Measurements from ENCODE around the gene TOP2A.

The TOP2A gene

GRCh38 chr17:40453881-40454612, 36.4 kb upstream of the TOP2A start:
- peaks cover 2 to 63% (median 61%) of the 10 kb centered on the region in 5 donors for H3K36me3 ChIP-seq (ENCODE audit: control insufficient read depth in 5 of 5, insufficient read depth in 5 of 5, low read length in 5 of 5)
- H3K4me3 ChIP-seq (ENCODE audit: low read depth in 1 of 5, low read length in 5 of 5) = no peak overlapping the region

DNA sequence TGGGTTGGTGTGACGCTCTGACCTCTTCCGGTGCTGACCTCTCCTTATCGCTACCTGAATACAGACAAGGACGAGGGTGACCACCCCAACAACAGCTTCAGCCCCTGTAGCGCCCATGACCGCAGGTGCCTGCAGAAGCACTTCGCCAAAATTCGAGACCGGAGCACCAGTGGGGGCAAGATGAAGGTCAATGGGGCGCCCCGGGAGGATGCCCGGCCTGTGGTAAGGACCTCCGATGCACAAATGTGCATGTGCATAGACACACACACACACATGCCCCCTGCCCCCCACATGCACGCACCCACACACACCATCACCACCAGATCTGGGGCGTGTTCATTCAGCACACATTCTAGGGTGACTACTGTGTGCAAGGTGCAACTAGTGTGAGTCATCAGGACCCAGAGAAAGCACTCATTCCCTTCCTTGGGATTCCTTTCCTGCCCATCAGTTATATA, 35.3 kb upstream of the TOP2A start:
- H3K27me3 ChIP-seq (ENCODE audit: control insufficient read depth in 5 of 5, insufficient read depth in 4 of 5, low read length in 5 of 5) = no peaks in the 10 kb centered on the region
- no peaks in the 10 kb centered on the region for H3K9me3 ChIP-seq (ENCODE audit: control insufficient read depth in 5 of 5, low read length in 5 of 5)
- peak overlapping the region; percentile 94 for H3K27ac ChIP-seq (ENCODE audit: low read depth, low read length)
- no peak overlapping the region for H3K4me3 ChIP-seq (ENCODE audit: low read depth in 1 of 5, low read length in 5 of 5)
- peaks cover 36 to 89% (median 78%) of the 10 kb centered on the region in 5 donors for H3K4me1 ChIP-seq (ENCODE audit: control insufficient read depth in 5 of 5, insufficient read depth in 5 of 5, low read length in 5 of 5)
- H3K36me3 ChIP-seq (ENCODE audit: control insufficient read depth in 5 of 5, insufficient read depth in 5 of 5, low read length in 5 of 5) = peaks cover 2 to 62% (median 50%) of the 10 kb centered on the region in 5 donors
- H3K9ac ChIP-seq (ENCODE audit: low read length in 5 of 5) = no peak overlapping the region

More at GRCh38 chr17:40453881-40454612, 36.4 kb upstream of the TOP2A start:
- H3K9ac ChIP-seq (ENCODE audit: low read length in 5 of 5) = peak overlapping the region in 2 of 5 donors; percentile 14 to 38
- H3K4me1 ChIP-seq (ENCODE audit: control insufficient read depth in 5 of 5, insufficient read depth in 5 of 5, low read length in 5 of 5) = peaks cover 31 to 89% (median 78%) of the 10 kb centered on the region in 5 donors
- H3K27me3 ChIP-seq (ENCODE audit: control insufficient read depth in 5 of 5, insufficient read depth in 4 of 5, low read length in 5 of 5) = no peaks in the 10 kb centered on the region
- H3K27ac ChIP-seq (ENCODE audit: low read depth, low read length) = peak overlapping the region; percentile 94
- no peaks in the 10 kb centered on the region for H3K9me3 ChIP-seq (ENCODE audit: control insufficient read depth in 5 of 5, low read length in 5 of 5)

- Histone ChIP-seq H3K4me1 (ENCODE audit: control insufficient read depth in 5 of 5, insufficient read depth in 5 of 5, low read length in 5 of 5) (peaks cover 34 to 89% (median 79%) of the 10 kb centered on the region in 5 donors), H3K9ac (ENCODE audit: low read length in 5 of 5) (peak overlapping the region in 2 of 5 donors; percentile 43 to 73), H3K27me3 (ENCODE audit: control insufficient read depth in 5 of 5, insufficient read depth in 4 of 5, low read length in 5 of 5) (no peaks in the 10 kb centered on the region), H3K36me3 (ENCODE audit: control insufficient read depth in 5 of 5, insufficient read depth in 5 of 5, low read length in 5 of 5) (peaks cover 2 to 56% (median 44%) of the 10 kb centered on the region in 5 donors), H3K9me3 (ENCODE audit: control insufficient read depth in 5 of 5, low read length in 5 of 5) (no peaks in the 10 kb centered on the region), H3K4me3 (ENCODE audit: low read depth in 1 of 5, low read length in 5 of 5) (no peak overlapping the region), H3K27ac (ENCODE audit: low read depth, low read length) (peak overlapping the region; percentile 94)
These were observed 34.6 kb upstream of the TOP2A start for GRCh38 chr17:40452216-40452787.

DNA sequence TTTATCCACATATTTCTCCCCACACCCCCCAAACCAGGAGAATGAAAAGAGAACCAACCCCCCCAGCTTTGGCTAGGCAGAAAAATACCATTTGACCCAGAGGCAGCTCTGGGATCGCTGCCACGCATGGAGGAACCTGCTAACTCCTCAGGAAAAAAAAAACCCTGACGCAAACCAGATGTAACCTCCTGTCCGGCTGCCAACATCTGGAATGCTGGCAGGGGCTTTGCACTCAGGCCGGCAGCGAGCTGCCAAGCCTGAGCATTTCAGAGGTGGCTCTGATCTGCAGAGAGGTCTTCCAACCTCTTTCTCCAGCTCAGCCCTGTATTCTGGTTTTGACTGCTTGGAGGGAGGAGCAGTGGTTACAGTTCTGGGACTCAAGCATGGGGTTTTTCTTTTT, 33.7 kb upstream of the TOP2A start:
- H3K9me3 ChIP-seq (ENCODE audit: control insufficient read depth in 5 of 5, low read length in 5 of 5) = no peaks in the 10 kb centered on the region
- H3K4me3 ChIP-seq (ENCODE audit: low read depth in 1 of 5, low read length in 5 of 5) = peak overlapping the region in 1 of 5 donors; percentile 8
- peak overlapping the region in 4 of 5 donors; percentile 16 to 52 (median 39) for H3K9ac ChIP-seq (ENCODE audit: low read length in 5 of 5)
- H3K27ac ChIP-seq (ENCODE audit: low read depth, low read length) = peak overlapping the region; percentile 94
- no peaks in the 10 kb centered on the region for H3K27me3 ChIP-seq (ENCODE audit: control insufficient read depth in 5 of 5, insufficient read depth in 4 of 5, low read length in 5 of 5)
- H3K36me3 ChIP-seq (ENCODE audit: control insufficient read depth in 5 of 5, insufficient read depth in 5 of 5, low read length in 5 of 5) = peaks cover 2 to 50% (median 41%) of the 10 kb centered on the region in 5 donors
- H3K4me1 ChIP-seq (ENCODE audit: control insufficient read depth in 5 of 5, insufficient read depth in 5 of 5, low read length in 5 of 5) = peaks cover 33 to 89% (median 79%) of the 10 kb centered on the region in 5 donors

- Histone ChIP-seq H3K27me3 (ENCODE audit: control insufficient read depth in 5 of 5, insufficient read depth in 4 of 5, low read length in 5 of 5) (no peaks in the 10 kb centered on the region), H3K4me3 (ENCODE audit: low read depth in 1 of 5, low read length in 5 of 5) (no peak overlapping the region), H3K9me3 (ENCODE audit: control insufficient read depth in 5 of 5, low read length in 5 of 5) (no peaks in the 10 kb centered on the region), H3K27ac (ENCODE audit: low read depth, low read length) (peak overlapping the region; percentile 94), H3K9ac (ENCODE audit: low read length in 5 of 5) (no peak overlapping the region), H3K4me1 (ENCODE audit: control insufficient read depth in 5 of 5, insufficient read depth in 5 of 5, low read length in 5 of 5) (peaks cover 33 to 94% (median 85%) of the 10 kb centered on the region in 5 donors), H3K36me3 (ENCODE audit: control insufficient read depth in 5 of 5, insufficient read depth in 5 of 5, low read length in 5 of 5) (peaks cover 0 to 37% (median 33%) of the 10 kb centered on the region in 5 donors)
These were observed 32.5 kb upstream of the TOP2A start for GRCh38 chr17:40450175-40450574.

- H3K27me3 ChIP-seq (ENCODE audit: control insufficient read depth in 5 of 5, insufficient read depth in 4 of 5, low read length in 5 of 5) = no peaks in the 10 kb centered on the region
- peaks cover 0 to 24% (median 19%) of the 10 kb centered on the region in 5 donors for H3K36me3 ChIP-seq (ENCODE audit: control insufficient read depth in 5 of 5, insufficient read depth in 5 of 5, low read length in 5 of 5)
- H3K9ac ChIP-seq (ENCODE audit: low read length in 5 of 5) = peak overlapping the region in 4 of 5 donors; percentile 57 to 68 (median 60)
- peaks cover 33 to 98% (median 93%) of the 10 kb centered on the region in 5 donors for H3K4me1 ChIP-seq (ENCODE audit: control insufficient read depth in 5 of 5, insufficient read depth in 5 of 5, low read length in 5 of 5)
- H3K4me3 ChIP-seq (ENCODE audit: low read depth in 1 of 5, low read length in 5 of 5) = peak overlapping the region in 4 of 5 donors; percentile 64 to 95 (median 80)
- no peaks in the 10 kb centered on the region for H3K9me3 ChIP-seq (ENCODE audit: control insufficient read depth in 5 of 5, low read length in 5 of 5)
- peak overlapping the region; percentile 94 for H3K27ac ChIP-seq (ENCODE audit: low read depth, low read length)
These were observed 31.1 kb upstream of the TOP2A start for GRCh38 chr17:40448639-40449261.

DNA sequence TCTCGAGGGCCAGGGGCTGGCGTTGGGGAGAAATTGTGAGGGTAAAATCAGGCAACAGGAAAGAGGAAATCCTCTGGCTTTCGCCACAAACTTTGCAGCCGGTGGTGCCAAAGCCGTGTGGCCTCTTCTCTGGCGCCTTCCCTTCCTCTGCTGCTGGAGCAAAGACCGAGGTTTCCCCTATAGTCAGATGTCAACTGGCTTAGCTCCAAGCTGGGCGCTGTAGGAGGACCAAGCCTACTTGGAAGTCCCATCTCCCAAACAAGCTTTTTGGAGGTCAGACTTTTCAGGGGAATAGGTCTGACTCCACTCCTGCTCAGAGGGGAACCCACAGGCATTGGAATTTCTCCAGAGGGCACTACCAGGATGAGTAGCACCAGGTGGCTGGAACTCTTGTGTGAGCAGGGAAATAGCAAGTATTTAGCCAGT, 30.5 kb upstream of the TOP2A start:
- Histone ChIP-seq H3K9ac (ENCODE audit: low read length in 5 of 5) (peak overlapping the region; percentile 23 to 68 (median 58)), H3K27ac (ENCODE audit: low read depth, low read length) (peak overlapping the region; percentile 94), H3K4me3 (ENCODE audit: low read depth in 1 of 5, low read length in 5 of 5) (peak overlapping the region; percentile 23 to 95 (median 66)), H3K27me3 (ENCODE audit: control insufficient read depth in 5 of 5, insufficient read depth in 4 of 5, low read length in 5 of 5) (no peaks in the 10 kb centered on the region), H3K4me1 (ENCODE audit: control insufficient read depth in 5 of 5, insufficient read depth in 5 of 5, low read length in 5 of 5) (peaks cover 33 to 93% (median 90%) of the 10 kb centered on the region in 5 donors), H3K9me3 (ENCODE audit: control insufficient read depth in 5 of 5, low read length in 5 of 5) (no peaks in the 10 kb centered on the region), H3K36me3 (ENCODE audit: control insufficient read depth in 5 of 5, insufficient read depth in 5 of 5, low read length in 5 of 5) (peaks cover 0 to 19% (median 14%) of the 10 kb centered on the region in 5 donors)

GRCh38 chr17:40447806-40448205, 30.1 kb upstream of the TOP2A start:
- Histone ChIP-seq H3K9ac (ENCODE audit: low read length in 5 of 5) (peak overlapping the region in 4 of 5 donors; percentile 23 to 68 (median 60)), H3K4me3 (ENCODE audit: low read depth in 1 of 5, low read length in 5 of 5) (peak overlapping the region; percentile 23 to 95 (median 66)), H3K27ac (ENCODE audit: low read depth, low read length) (peak overlapping the region; percentile 94), H3K9me3 (ENCODE audit: control insufficient read depth in 5 of 5, low read length in 5 of 5) (no peaks in the 10 kb centered on the region), H3K27me3 (ENCODE audit: control insufficient read depth in 5 of 5, insufficient read depth in 4 of 5, low read length in 5 of 5) (no peaks in the 10 kb centered on the region), H3K4me1 (ENCODE audit: control insufficient read depth in 5 of 5, insufficient read depth in 5 of 5, low read length in 5 of 5) (peaks cover 33 to 91% (median 89%) of the 10 kb centered on the region in 5 donors), H3K36me3 (ENCODE audit: control insufficient read depth in 5 of 5, insufficient read depth in 5 of 5, low read length in 5 of 5) (peaks cover 0 to 15% (median 10%) of the 10 kb centered on the region in 5 donors)

DNA sequence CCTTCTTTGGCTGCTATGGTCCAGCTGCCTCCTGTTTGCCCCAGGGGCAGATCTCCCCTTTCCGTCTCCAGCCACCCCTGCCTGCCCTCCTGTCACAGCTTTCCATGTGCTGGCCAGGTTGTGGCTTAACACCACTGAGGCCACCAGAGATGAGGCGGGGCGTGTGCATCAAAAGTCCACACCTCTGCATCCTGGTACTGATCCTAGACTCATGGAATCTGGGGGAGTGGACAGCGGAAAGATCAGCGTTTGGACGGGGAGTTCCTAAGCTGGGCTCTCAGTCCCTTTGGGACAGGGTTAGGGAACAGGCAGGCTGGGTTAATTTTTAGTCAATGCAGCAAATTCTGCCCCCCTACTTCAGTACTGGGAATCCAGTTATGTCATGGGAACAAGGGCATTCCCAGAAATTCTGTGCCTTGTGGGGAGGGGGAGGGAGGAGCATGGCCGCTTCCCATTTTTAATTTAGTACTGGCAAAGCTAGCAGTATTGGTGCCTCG, 29.5 kb upstream of the TOP2A start:
- no peaks in the 10 kb centered on the region for H3K27me3 ChIP-seq (ENCODE audit: control insufficient read depth in 5 of 5, insufficient read depth in 4 of 5, low read length in 5 of 5)
- peak overlapping the region in 3 of 5 donors; percentile 0 to 68 (median 62) for H3K9ac ChIP-seq (ENCODE audit: low read length in 5 of 5)
- H3K27ac ChIP-seq (ENCODE audit: low read depth, low read length) = peak overlapping the region; percentile 94
- no peaks in the 10 kb centered on the region for H3K9me3 ChIP-seq (ENCODE audit: control insufficient read depth in 5 of 5, low read length in 5 of 5)
- H3K4me3 ChIP-seq (ENCODE audit: low read depth in 1 of 5, low read length in 5 of 5) = peak overlapping the region; percentile 23 to 95 (median 66)
- peaks cover 34 to 91% (median 89%) of the 10 kb centered on the region in 5 donors for H3K4me1 ChIP-seq (ENCODE audit: control insufficient read depth in 5 of 5, insufficient read depth in 5 of 5, low read length in 5 of 5)
- H3K36me3 ChIP-seq (ENCODE audit: control insufficient read depth in 5 of 5, insufficient read depth in 5 of 5, low read length in 5 of 5) = peaks cover 0 to 11% (median 6%) of the 10 kb centered on the region in 5 donors

All from subcutaneous abdominal adipose tissue (tissue), 5 donors.